OCI-LY7 (cell line): ENCODE results near the gene JUNB.

Experiments used
- CTCF ChIP-seq: fragments of 200-600 bp; sonication (generic); conservative IDR thresholded peaks from 2 replicates; pipeline ENCODE4 v1.5.1; 2014; ENCODE audit warnings: mild to moderate bottlenecking, antibody characterized with exemption, low read length, moderate library complexity, mixed read lengths
- EZH2phosphoT487 ChIP-seq: fragments of 200-600 bp; sonication (generic); IDR thresholded peaks from 2 replicates; pipeline ENCODE4 v1.6.1; 2018; ENCODE audit warnings: low read depth, borderline replicate concordance, mild to moderate bottlenecking, mixed run types, antibody characterized with exemption, low read length, moderate library complexity, mixed read lengths

DNA sequence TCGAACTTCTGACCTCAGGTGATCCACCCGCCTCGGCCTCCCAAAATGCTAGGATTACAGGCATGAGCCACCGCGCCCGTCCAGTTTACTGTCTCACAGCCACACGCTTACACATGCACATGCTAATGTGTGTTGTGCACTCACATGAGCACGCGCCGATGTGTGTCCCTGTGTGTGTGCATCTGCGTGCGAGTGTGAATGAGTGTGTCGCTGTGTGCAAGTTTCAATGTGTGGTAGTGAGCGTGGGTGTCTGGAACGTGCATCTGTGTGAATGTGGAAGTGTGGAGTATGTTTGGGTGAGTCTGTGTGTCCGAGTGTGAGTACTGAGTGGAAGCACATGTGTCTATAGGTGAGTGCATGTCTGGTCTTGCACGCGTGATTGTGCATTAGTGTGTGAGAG lies 51.2 kb downstream of the JUNB start:
- no peak for TF ChIP-seq CTCF
- no peak for TF ChIP-seq EZH2phosphoT487
